Measurements from ENCODE around the gene SPACA5.

DNA sequence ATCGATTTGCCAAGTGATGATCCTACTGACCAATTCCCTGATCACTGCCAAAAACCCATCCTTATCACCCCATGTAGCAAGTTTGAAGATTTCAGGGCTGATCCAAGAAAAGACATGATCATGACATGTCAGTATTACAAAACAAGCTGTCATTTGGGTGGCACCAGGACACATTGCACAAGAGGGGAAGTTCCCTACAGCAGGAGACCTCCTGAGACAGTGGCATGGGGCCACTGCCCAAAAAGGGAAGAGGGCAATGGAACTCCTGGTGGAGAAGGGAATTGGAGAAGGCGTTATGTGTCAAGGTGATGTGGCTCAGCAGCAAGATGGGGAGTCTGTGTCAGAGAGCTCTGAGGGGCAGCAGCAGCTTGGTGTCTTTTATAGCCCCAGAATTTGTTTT, 46.4 kb upstream of the SPACA5 start:
- TF ChIP-seq EZH2 (IDR thresholded peaks at IDR 0.05; ENCODE audit: borderline replicate concordance): no peak
- TF ChIP-seq, protein P1, sequence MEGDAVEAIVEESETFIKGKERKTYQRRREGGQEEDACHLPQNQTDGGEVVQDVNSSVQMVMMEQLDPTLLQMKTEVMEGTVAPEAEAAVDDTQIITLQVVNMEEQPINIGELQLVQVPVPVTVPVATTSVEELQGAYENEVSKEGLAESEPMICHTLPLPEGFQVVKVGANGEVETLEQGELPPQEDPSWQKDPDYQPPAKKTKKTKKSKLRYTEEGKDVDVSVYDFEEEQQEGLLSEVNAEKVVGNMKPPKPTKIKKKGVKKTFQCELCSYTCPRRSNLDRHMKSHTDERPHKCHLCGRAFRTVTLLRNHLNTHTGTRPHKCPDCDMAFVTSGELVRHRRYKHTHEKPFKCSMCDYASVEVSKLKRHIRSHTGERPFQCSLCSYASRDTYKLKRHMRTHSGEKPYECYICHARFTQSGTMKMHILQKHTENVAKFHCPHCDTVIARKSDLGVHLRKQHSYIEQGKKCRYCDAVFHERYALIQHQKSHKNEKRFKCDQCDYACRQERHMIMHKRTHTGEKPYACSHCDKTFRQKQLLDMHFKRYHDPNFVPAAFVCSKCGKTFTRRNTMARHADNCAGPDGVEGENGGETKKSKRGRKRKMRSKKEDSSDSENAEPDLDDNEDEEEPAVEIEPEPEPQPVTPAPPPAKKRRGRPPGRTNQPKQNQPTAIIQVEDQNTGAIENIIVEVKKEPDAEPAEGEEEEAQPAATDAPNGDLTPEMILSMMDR (IDR thresholded peaks at IDR 0.05; ENCODE audit: poor library complexity): no peak
